Stimulated activated CD8-positive, alpha-beta memory T cell treated with anti-CD3 and anti-CD28 coated beads, Interleukin-15, amount 100 ng/mL, for 1 hour (primary cell): ENCODE data around the gene ANKRD24.
"Not testable (repeated sequence)": the region's sequence is repeated elsewhere in the genome, so short reads cannot be mapped to it uniquely, and the experiment has no call there.

ENCODE experiments used
- DNase-seq: peaks from one replicate; pipeline ENCODE4 v3.0.0-alpha.2; 2020; ENCODE audit warnings: low read depth

ANKRD24 gene

GRCh38 chr19:4197625-4198466, 15.4 kb downstream of the ANKRD24 start:
- no peak for DNase-seq

GRCh38 chr19:4198467-4199126, 16.1 kb downstream of the ANKRD24 start:
- DNase-seq = no peak

- DNase-seq = no peak
Observed at GRCh38 chr19:4199699-4200293, 17.3 kb downstream of the ANKRD24 start.

GRCh38 chr19:4200940-4201542, 18.6 kb downstream of the ANKRD24 start:
- no peak for DNase-seq

GRCh38 chr19:4201798-4202197, 19.3 kb downstream of the ANKRD24 start:
- no peak for DNase-seq

GRCh38 chr19:4206818-4207484, 24.5 kb downstream of the ANKRD24 start:
- DNase-seq = no peak

- no peak for DNase-seq
Observed at GRCh38 chr19:4208385-4209094, 26.1 kb downstream of the ANKRD24 start.

GRCh38 chr19:4210166-4210731, 27.8 kb downstream of the ANKRD24 start:
- DNase-seq = no peak

- no peak for DNase-seq
Observed at GRCh38 chr19:4213116-4213515, 30.6 kb downstream of the ANKRD24 start.

GRCh38 chr19:4215807-4216206, 33.3 kb downstream of the ANKRD24 start:
- no peak for DNase-seq

- no peak for DNase-seq
Observed at GRCh38 chr19:4216846-4217245, 34.4 kb downstream of the ANKRD24 start.

- DNase-seq = no peak
Observed at GRCh38 chr19:4217429-4218264, 35.2 kb downstream of the ANKRD24 start.

GRCh38 chr19:4218523-4218922, 36.0 kb downstream of the ANKRD24 start:
- DNase-seq = not testable (repeated sequence)

GRCh38 chr19:4220188-4220587, 37.7 kb downstream of the ANKRD24 start:
- no peak for DNase-seq

- DNase-seq = no peak
Observed at GRCh38 chr19:4224470-4224869, 42.0 kb downstream of the ANKRD24 start.

GRCh38 chr19:4225885-4226284, 43.4 kb downstream of the ANKRD24 start:
- DNase-seq = no peak

GRCh38 chr19:4227771-4228170, 45.3 kb downstream of the ANKRD24 start:
- no peak for DNase-seq

GRCh38 chr19:4228765-4229178, 46.3 kb downstream of the ANKRD24 start:
- no peak for DNase-seq

- no peak for DNase-seq
Observed at GRCh38 chr19:4229179-4229931, 46.9 kb downstream of the ANKRD24 start, which contains the start of gene EBI3. EBI3 (plus strand) TSS chr19:4229523; CDS start chr19:4229551, 28 bp downstream.
